Thoracic aorta endothelial cell (primary cell): ENCODE results near the gene TSKS. TPM values are rescaled to one million over a fixed set of nuclear protein-coding genes. Genes with fewer than 3 reads are reported as not detected.

Source experiments
- small RNA-seq: library from RNA; depleted of rRNA; stranded (forward); fragments of <200 nt; gene quantifications from one replicate; pipeline ENCODE3, GENCODE V24; 2012
- total RNA-seq: library from RNA; depleted of rRNA; stranded (reverse); fragments of >200 nt; gene quantifications from 2 replicates; pipeline ENCODE4 v1.2.3, GENCODE V29; 2012

TSKS gene
- not detected in 2 replicates for total RNA-seq

GRCh38 chr19:49763230-49763629 lies at the start of gene TSKS:
Gene TSKS (minus strand): TSS chr19:49763306. CDS start chr19:49763247, 59 bp downstream.

GRCh38 chr19:49766930-49767299 lies 3.8 kb upstream of the TSKS start, which contains the start of gene AP2A1:
Gene AP2A1 (plus strand): TSS chr19:49767001. CDS start chr19:49767134, 133 bp downstream.

GRCh38 chr19:49690656-49691242 lies 72.4 kb downstream of the TSKS start, which contains the start of gene CPT1C:
Gene CPT1C (plus strand): TSS chr19:49691116. CDS start chr19:49692253, 1,137 bp downstream.

Small RNA genes lying within 50 kb of the gene (small RNA-seq; reads per million reads assigned to genes)
- gene MIR6799: 0.35 reads per million
- 3.9 reads per million, percentile 74 among the genes with 10 or more reads in this experiment for gene RNU6-841P

Other genes with a start within 250 kb of the TSKS start
- 119 and 136 TPM in 2 replicates for gene RCN3, start 235.3 kb downstream of the TSKS start, total RNA-seq
- 69.1 and 78.6 TPM in 2 replicates for gene NOSIP, start 182.8 kb downstream of the TSKS start, total RNA-seq
- 1.9 and 3.1 TPM in 2 replicates for gene PRRG2, start 182.0 kb downstream of the TSKS start, total RNA-seq
- gene PRR12, start 172.1 kb downstream of the TSKS start, total RNA-seq: 5.7 and 6.7 TPM in 2 replicates
- 32.8 and 34.7 TPM in 2 replicates for gene RRAS, start 123.2 kb downstream of the TSKS start, total RNA-seq
- 24.9 and 26.7 TPM in 2 replicates for gene SCAF1, start 121.1 kb downstream of the TSKS start, total RNA-seq
- 41.1 and 41.2 TPM in 2 replicates for gene IRF3, start 97.4 kb downstream of the TSKS start, total RNA-seq
- gene BCL2L12, start 97.4 kb downstream of the TSKS start, total RNA-seq: 11.2 and 14.4 TPM in 2 replicates
- 221 and 270 TPM in 2 replicates for gene PRMT1, start 86.0 kb downstream of the TSKS start, total RNA-seq
- gene ADM5, start 73.7 kb downstream of the TSKS start, total RNA-seq: 0.72 and 0.80 TPM in 2 replicates
- gene CPT1C, start 72.2 kb downstream of the TSKS start, total RNA-seq: 7.5 and 13.3 TPM in 2 replicates
- 81.3 and 98.0 TPM in 2 replicates for gene AP2A1, start 3.7 kb upstream of the TSKS start, total RNA-seq
- gene FUZ, start 50.0 kb upstream of the TSKS start, total RNA-seq: 11.4 and 12.2 TPM in 2 replicates
- gene MED25, start 55.0 kb upstream of the TSKS start, total RNA-seq: 26.1 and 29.3 TPM in 2 replicates
- gene PTOV1, start 87.9 kb upstream of the TSKS start, total RNA-seq: 48.3 and 58.9 TPM in 2 replicates
- gene PNKP, start 104.3 kb upstream of the TSKS start, total RNA-seq: 46.3 and 47.3 TPM in 2 replicates
- 11.6 and 14.4 TPM in 2 replicates for gene AKT1S1, start 114.0 kb upstream of the TSKS start, total RNA-seq
- 10.3 and 12.1 TPM in 2 replicates for gene TBC1D17, start 114.4 kb upstream of the TSKS start, total RNA-seq
- 1.1 and 2.1 TPM in 2 replicates for gene IL4I1, start 133.6 kb upstream of the TSKS start, total RNA-seq
- 10.7 and 10.9 TPM in 2 replicates for gene ATF5, start 165.9 kb upstream of the TSKS start, total RNA-seq
- gene NUP62, start 166.2 kb upstream of the TSKS start, total RNA-seq: 42.6 and 56.9 TPM in 2 replicates
- gene SIGLEC11, start 197.9 kb upstream of the TSKS start, total RNA-seq: 0.13 TPM in 1 of 2 replicates, not detected in the other